Kidney (tissue), 14 donors: ENCODE results near the gene EPRS1. TPM values are rescaled to one million over a fixed set of nuclear protein-coding genes. Genes with fewer than 3 reads are reported as not detected.
A peak's percentile ranks its signal among the peaks of the same experiment; 100 is the strongest.

ENCODE experiments used
- DNase-seq, 5 donors: peaks; one replicate each; pipeline ENCODE4 v3.0.0-alpha.2; 2013 to 2020
- FAIRE-seq: peaks from 2 replicates; lab custom pipeline; 2012; peaks lifted over from hg19 to GRCh38; lab: Jason Lieb, UNC
- H3K27ac ChIP-seq, 2 donors: one replicate each; pipeline ENCODE4 v1.7.0; 2013; ENCODE audit warnings: low read depth in 2 of 2, low read length in 2 of 2, inconsistent platforms in 1 of 2
- H3K27me3 ChIP-seq: one replicate; pipeline ENCODE4 v1.7.1; 2013; ENCODE audit warnings: low read length, inconsistent platforms; ENCODE audit not compliant: control insufficient read depth, insufficient read depth
- H3K36me3 ChIP-seq, 3 donors: one replicate each; pipeline versions ENCODE4 v1.7.0 to v1.7.1; 2013; ENCODE audit warnings: low read length in 3 of 3, control low read depth in 1 of 3, inconsistent platforms in 1 of 3; ENCODE audit not compliant: insufficient read depth in 3 of 3, control insufficient read depth in 2 of 3
- H3K4me1 ChIP-seq, 3 donors: one replicate each; pipeline versions ENCODE4 v1.7.0 to v1.7.1; 2013; ENCODE audit warnings: low read length in 3 of 3, inconsistent platforms in 1 of 3, low read depth in 1 of 3; ENCODE audit not compliant: control insufficient read depth in 2 of 3, insufficient read depth in 2 of 3
- H3K4me3 ChIP-seq, 3 donors: one replicate each; pipeline versions ENCODE4 v1.7.0 to v1.8.1; 2013; ENCODE audit warnings: low read length in 3 of 3, control low read depth in 1 of 3, inconsistent platforms in 1 of 3
- H3K9ac ChIP-seq, 3 donors: one replicate each; pipeline versions ENCODE4 v1.7.0 to v1.7.1; 2013; ENCODE audit warnings: low read length in 3 of 3, control low read depth in 1 of 3, inconsistent platforms in 1 of 3
- H3K9me3 ChIP-seq, 3 donors: one replicate each; pipeline versions ENCODE4 v1.7.0 to v1.7.1; 2013; ENCODE audit warnings: low read length in 3 of 3, control low read depth in 1 of 3, inconsistent platforms in 1 of 3; ENCODE audit not compliant: control insufficient read depth in 2 of 3, insufficient read depth in 1 of 3
- CTCF ChIP-seq: IDR thresholded peaks from 3 replicates; pipeline ENCODE4 v1.5.1; 2012; ENCODE audit warnings: mild to moderate bottlenecking, moderate library complexity, borderline replicate concordance; ENCODE audit not compliant: insufficient read depth; ENCODE audit errors: extremely low read depth
- intact Hi-C: fragments of 100-400 bp; cut with DNase I; formaldehyde crosslinking; loops from one replicate; pipeline ENCODE4 v1.11.1; 2022
- polyA plus RNA-seq: library from polyadenylated mRNA; stranded (reverse); fragments of 350-450 nt; fragmentation: Illumina TruSeq; extraction: RNeasy Lipid Tissue Mini Kit (QIAGEN cat#74804); gene quantifications from one replicate; pipeline ENCODE4 v1.2.3, GENCODE V29; 2014; ENCODE audit warnings: low read depth, low replicate concordance; ENCODE audit not compliant: insufficient read depth
- total RNA-seq: library from RNA; stranded (reverse); fragmentation: NEBNext Ultra II Directional; extraction: Animal tissue kit (Norgen Biotek cat#: 25700); gene quantifications from one replicate; pipeline ENCODE4 v1.2.1, GENCODE V29; 2021
- donor health status: control.
- donor health status: control.
- donor health status: control.
- donor health status: control.
- donor health status: control.
- donor health status: DM: yes; HTN: yes; CAD: no.
- donor health status: Normal renal cell carcinoma (clear cell type).

The EPRS1 gene
- total and polyA plus RNA-seq, 2 donors from 2014 or later = 63.1 to 88.7 TPM

- Histone ChIP-seq H3K4me3 (no peak overlapping the region), H3K27ac (no peak overlapping the region), H3K9ac (no peak overlapping the region), H3K36me3 (peaks cover 0 to 26% (median 19%) of the 10 kb centered on the region in 3 donors), H3K4me1 (no peaks in the 10 kb centered on the region), H3K27me3 (no peaks in the 10 kb centered on the region), H3K9me3 (no peaks in the 10 kb centered on the region)
- intact Hi-C loops = no loop called here
- FAIRE-seq (no peak), DNase-seq (no peak)
- no peak for TF ChIP-seq CTCF
These were observed 40.8 kb downstream of the EPRS1 start for GRCh38 chr1:220005489-220005888.

- Histone ChIP-seq H3K9me3 (no peaks in the 10 kb centered on the region), H3K36me3 (peaks cover 0 to 21% (median 18%) of the 10 kb centered on the region in 3 donors), H3K27me3 (no peaks in the 10 kb centered on the region), H3K9ac (no peak overlapping the region), H3K27ac (no peak overlapping the region), H3K4me1 (no peaks in the 10 kb centered on the region), H3K4me3 (no peak overlapping the region)
- no peak for FAIRE-seq
- no peak for TF ChIP-seq CTCF
- intact Hi-C loops = no loop called here
- DNase-seq = no peak
These were observed 42.5 kb downstream of the EPRS1 start for GRCh38 chr1:220003610-220004299.

GRCh38 chr1:220003015-220003414 is 43.3 kb downstream of the EPRS1 start:
- Histone ChIP-seq H3K4me1 (no peaks in the 10 kb centered on the region), H3K27ac (no peak overlapping the region), H3K4me3 (no peak overlapping the region), H3K9me3 (no peaks in the 10 kb centered on the region), H3K36me3 (peaks cover 0 to 21% (median 18%) of the 10 kb centered on the region in 3 donors), H3K9ac (no peak overlapping the region), H3K27me3 (no peaks in the 10 kb centered on the region)
- DNase-seq (no peak), FAIRE-seq (peak; percentile 27)
- intact Hi-C loops = no loop called here
- TF ChIP-seq CTCF = no peak
